Embryonic facial prominence (tissue), 1 donor: Measurements from ENCODE around the gene DRAM2.

Source experiments
- DNase-seq: peaks from one replicate; pipeline ENCODE4 v3.0.0-alpha.2; 2016; ENCODE audit errors: extremely low spot score

Gene DRAM2

GRCh38 chr1:111139956-111140679 lies at the start of gene DRAM2, which contains the start of gene CEPT1:
DRAM2 (minus strand) TSS chr1:111140093; CDS start chr1:111131554, 8,539 bp downstream.
CEPT1 (plus strand) TSS chr1:111140223; CDS start chr1:111147715, 7,492 bp downstream.
- peak; percentile 86 for DNase-seq

DNA sequence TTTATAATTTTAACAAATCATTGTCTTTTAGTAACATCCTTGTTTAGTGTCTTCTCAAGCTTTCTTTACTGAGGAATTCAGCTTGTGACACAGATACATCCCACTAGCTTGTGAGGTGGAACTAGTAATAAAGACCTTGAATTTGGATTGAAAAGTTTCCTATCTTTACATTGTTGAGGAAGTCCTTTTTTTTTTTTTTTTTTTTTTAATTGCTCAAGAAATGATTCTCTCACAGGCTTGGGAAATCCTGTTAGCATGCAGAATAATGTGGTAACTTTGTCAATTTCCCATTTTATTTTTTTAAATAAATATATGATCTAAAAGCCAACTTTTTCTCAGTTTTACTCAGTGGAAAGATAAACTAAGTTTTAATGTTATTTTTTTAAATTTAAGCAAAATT lies 44.8 kb upstream of the DRAM2 start:
- DNase-seq: no peak

- DNase-seq: no peak
Measured at GRCh38 chr1:111183308-111184069, 43.6 kb upstream of the DRAM2 start.

DNA sequence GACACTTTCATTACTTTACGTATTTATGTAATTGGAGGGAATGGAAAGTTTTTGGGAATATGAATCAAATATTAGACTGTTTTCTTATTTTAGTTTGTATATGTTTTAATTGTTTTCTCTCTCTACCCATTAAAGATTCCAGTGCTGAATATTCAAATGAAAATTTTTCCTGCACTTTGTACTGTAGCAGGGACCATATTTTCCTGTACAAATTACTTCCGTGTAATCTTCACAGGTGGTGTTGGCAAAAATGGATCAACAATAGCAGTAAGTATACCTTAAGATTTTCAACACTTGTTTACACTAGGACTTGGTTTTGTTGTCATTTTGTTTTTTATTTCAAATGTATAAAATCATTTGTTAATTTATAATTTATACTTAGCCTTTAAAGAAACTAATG lies 42.2 kb upstream of the DRAM2 start:
- DNase-seq: no peak

DNA sequence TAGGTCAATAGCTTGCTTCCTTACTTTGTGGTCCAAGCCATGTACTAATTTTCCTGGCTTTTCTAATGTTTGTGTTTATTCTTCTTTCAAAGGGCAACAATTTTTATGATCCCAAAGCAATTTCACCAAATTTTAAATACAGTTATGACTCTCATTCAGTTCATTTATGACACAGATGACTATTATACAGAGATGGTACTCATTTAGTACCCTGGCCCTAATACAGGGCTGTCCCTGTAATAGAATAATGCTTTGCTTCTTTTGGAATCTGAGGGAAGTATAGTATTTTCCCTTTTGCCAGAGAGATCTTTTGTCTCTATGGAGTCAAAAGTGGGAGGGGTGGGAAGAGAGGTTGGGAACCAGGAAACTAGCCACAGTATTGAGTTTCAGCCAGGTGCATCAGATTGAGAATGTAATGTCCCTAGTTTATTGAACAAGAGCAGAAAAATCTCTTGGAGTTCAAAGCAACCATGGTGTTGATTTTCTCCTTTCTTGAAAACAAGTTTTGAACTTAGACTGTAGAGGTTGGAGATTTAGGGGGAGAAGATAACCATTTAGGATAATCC lies 40.2 kb upstream of the DRAM2 start:
- no peak for DNase-seq

GRCh38 chr1:111176678-111177077 lies 36.8 kb upstream of the DRAM2 start:
- no peak for DNase-seq

DNA sequence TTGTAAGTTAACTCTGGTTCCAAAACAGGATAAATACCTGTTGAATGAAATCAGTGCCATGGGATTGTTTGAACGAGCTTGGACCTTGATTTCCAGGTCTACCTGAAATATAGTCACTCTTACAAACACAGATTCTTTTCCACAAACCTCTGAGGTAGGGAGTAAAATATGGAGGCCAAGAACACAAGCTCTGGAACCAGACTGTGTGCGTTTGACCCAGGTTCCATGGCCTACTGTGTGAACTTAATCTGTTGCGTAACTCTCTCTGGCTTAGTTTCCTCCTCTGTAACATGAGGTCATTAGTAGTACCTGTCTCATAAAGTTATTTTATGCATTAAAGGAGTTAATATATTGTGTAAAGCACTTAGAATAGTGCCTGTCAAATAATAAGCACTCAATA lies 35.5 kb upstream of the DRAM2 start:
- no peak for DNase-seq

- DNase-seq: no peak
Measured at GRCh38 chr1:111174070-111174469, 34.2 kb upstream of the DRAM2 start.

DNA sequence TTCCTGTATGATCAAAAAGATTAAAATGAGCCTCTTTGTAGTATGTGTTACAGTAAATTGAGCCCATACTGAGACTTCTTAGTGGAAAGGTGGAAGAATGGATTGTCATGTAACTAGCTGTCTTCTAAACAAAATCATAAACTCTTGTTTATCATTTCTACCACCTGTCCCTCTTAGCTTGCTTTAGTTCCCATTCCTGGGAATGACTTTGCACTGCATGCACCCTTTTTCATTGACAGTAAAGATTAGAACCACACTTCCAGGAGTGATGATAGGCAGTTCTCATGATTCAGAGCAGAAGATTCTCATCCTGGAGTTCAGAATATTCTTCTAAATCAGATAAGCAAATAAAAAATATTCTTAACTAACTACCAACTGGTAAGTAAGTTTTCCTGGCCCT lies 32.6 kb upstream of the DRAM2 start:
- no peak for DNase-seq

DNA sequence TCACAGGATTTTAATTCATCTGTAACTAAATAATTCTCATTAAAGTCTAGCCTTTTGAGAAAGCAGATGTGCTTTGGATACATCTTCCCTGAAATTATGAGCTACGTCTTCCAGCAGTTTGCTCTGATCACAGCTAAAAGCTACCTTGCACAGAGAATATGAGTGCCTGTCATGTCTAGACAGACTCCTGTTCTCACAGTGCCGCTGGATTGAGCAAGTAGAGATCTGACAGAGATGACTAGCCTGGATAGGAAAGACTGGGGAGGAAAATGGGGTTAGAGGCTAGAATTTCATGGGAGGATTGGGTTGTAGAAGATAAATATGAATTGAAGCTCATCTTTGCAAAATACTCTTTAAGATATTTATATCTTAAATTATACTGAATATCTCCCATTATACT lies 24.3 kb upstream of the DRAM2 start:
- DNase-seq: no peak

- DNase-seq: no peak
Measured at GRCh38 chr1:111163363-111163762, 23.5 kb upstream of the DRAM2 start.

GRCh38 chr1:111162488-111162880 lies 22.6 kb upstream of the DRAM2 start:
- no peak for DNase-seq

DNA sequence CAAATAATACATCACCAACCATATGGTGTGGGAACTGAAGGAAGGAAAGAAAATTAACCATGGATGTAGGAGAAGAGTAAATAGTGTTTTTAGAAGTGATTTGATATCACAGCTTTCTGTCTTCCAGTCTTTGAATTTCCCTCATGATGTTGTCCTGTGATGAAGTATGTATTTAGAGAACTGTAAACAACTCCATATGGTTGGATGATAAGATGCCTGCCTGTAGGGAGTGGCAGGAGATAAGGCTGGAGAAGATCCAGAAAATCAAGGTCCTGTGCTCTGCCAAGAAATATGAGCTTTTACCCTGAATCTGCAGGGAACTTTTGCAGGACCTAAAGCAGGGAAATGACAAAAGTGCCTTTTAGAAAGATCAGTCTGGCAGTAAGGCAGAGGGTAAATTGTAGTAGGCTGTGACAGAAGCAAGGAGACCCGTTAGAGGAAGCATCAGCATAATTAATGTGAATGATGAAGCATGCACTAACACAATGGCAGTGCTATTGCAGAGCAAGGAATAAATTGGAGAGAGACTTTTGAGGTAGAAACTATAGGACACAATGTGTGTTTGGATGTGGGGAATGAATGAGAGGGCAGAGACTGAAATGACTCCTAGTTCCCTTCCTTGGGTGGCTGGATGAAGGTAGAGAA lies 22.1 kb upstream of the DRAM2 start:
- no peak for DNase-seq

- DNase-seq: no peak
Measured at GRCh38 chr1:111157431-111157830, 17.5 kb upstream of the DRAM2 start.

DNA sequence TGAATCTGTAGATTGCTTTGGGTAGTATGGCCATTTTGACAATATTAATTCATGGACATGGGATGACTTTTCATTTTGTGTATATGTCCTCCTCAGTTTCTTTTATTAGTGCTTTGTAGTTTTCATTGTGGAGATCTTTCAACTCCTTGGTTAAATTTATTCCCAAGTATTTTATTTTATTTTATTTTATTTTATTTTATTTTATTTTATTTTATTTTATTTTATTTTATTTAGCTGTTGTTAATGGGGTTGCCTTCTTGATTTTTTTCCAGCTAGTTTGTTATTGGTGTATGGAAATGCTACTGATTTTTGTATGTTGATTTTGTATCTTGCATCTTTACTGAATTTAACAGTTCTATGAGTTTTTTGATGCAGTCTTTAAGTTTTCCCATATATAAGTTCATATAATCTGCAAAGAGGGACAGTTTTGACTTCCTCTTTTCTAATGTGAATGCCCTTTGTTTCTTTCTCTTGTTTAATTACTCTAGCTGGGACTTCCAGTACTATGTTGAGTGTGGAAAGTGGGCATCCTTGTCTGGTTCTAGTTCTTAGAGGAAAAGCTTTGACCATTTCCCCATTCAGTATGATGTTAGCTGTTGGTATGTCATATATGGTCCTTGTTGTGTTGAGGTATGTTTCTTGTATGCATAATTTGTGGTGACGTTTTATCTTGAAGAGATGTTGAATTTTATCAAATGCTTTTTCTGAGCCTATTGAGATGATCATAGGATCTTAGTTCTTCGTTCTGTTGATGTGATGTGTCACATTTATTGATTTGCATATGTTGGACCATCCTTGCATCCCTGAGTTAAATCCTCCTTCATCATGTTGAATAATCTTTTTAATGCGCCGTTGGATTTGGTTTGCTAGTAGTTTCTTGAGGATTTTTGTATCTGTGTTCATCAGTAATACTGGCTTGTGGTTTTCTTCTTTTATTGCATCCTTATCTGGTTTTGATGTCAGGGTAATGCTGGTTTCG lies 14.4 kb upstream of the DRAM2 start:
- no peak for DNase-seq

- DNase-seq: no peak
Measured at GRCh38 chr1:111151838-111152237, 11.9 kb upstream of the DRAM2 start.

GRCh38 chr1:111148376-111148881 lies 8.5 kb upstream of the DRAM2 start:
- DNase-seq: no peak

DNA sequence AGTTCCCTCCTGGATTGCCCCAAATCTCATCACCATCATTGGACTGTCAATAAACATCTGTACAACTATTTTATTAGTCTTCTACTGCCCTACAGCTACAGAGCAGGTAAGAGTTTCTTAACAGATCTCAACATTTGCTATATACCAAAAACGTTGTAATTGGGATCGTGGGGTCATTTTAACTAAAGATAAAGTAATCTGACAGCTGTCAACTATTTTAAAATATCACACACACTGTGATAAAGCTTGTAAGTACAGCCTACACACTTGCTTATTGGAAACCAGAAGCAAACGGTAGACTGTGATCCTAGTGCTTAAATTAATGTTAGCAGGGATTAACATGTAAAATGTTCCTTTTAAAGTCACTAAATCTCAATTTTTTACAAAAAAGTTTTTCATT lies 8.1 kb upstream of the DRAM2 start:
- DNase-seq: no peak

DNA sequence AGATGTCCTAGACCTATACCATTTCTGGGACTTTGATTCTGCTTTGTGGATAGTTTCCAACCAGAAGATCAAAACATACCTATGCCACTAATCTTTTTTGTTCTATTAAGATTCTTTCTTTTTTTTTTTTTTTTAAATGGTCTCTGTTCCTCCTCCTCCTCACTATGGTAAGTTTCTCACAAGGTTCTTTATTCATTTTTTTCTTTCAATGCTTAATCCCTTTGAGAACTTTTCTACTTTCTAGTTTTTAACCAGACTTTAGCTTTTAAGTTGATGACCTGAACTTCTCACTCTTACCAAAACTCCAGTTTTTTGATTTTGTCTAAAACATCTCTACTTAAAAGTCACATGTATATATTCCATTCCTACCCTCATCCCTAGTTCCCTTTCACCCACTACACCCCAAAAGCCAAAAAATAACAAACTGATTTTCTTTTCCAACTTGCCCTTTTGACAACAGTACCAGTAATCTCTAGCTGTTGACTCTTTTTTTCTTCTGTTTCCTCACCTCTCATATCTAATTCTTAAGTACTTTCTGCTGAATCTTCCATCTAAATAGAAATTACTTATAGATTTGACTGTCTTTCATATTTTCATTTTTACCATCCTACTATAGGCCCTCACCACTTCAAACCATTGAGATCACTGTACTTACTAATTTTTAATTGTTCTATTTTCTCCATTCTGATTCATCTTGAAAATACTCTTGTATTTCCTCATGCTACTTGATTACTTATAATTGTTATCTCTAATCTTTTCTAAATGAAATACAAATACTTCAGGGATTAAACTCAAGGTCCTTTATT lies 6.3 kb upstream of the DRAM2 start:
- DNase-seq: no peak

GRCh38 chr1:111145542-111145941 lies 5.6 kb upstream of the DRAM2 start:
- no peak for DNase-seq
